Adrenal gland (tissue), 5 donors: ENCODE data around the gene VPS37D.

ENCODE experiments used
- CTCF ChIP-seq, 6 experiments: fragments of 450-650 bp in 4 of 6; fragments of 200-600 bp in 2 of 6; sonication (generic) in 1 of 6; IDR thresholded peaks; 1 replicate in 5 of 6; 2 replicates in 1 of 6; pipeline versions ENCODE4 v1.5.1 to v1.8.0; 2016 to 2021; ENCODE audit warnings: antibody characterized with exemption in 6 of 6, mild to moderate bottlenecking in 2 of 6, moderate library complexity in 1 of 6
- POLR2A ChIP-seq, 2 donors: fragments of 450-650 bp; IDR thresholded peaks; one replicate each; pipeline ENCODE4 v1.6.1; 2017; ENCODE audit warnings: antibody characterized with exemption in 2 of 2, mild to moderate bottlenecking in 2 of 2, moderate library complexity in 1 of 2
- donor health status: DM: no; HTN: no; CAD: no.

DNA sequence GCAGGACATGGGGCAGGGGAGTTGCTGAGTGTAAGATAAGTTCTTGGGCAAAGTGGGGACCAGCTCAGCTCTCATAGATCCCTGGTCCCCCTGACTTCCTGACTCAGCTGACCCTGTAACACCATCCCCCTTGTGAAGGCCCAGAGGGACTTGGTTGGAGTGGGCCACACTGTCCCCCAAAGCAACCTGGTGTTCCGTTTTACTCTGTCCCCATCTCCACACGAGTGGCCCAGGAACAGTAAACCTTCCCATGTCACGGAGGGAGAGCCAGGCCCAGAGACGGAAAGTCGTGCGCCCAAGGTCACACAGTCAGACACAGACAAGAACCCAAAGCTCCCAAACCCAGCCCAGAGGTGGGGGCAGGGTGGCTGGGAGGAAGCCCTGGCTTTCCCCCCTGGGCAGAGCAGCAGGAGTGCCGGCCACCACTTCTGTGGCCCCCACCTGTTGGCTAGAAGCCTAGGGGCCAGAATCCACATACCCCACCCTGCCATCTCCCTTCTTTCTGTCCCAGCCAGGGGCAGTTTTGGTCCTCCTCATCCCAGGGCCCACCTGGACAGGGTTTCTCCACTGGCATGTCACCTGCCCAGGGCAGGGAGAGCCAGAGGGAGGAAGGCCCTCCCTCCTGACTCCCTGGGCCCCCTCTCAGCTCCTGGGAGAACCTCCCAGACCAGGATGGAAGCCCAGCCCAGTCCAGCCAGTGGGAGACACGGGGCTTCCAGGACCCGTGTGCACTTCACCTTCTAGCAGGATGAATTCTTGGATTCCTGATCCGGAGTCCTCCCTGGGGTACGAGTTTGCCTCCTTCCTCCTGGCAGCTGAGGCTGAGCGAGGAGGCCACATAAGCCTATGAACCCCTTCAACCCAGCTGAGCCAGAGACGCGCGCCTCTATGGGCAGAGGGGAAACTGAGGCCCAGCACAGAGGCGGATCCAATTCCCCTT is 20.6 kb upstream of the VPS37D start:
- TF ChIP-seq CTCF (IDR thresholded peaks at IDR 0.05) (no peak), POLR2A (IDR thresholded peaks at IDR 0.05) (no peak)
